ENCODE results near the gene PRKCQ. TPM values are rescaled to one million over a fixed set of nuclear protein-coding genes. Genes with fewer than 3 reads are reported as not detected.

PRKCQ gene
- total and polyA plus RNA-seq, 2 of the 8 experiments (the other 6 are each of a cell fraction or from before 2014, with no cell fraction given), result 9.1 to 22.6 TPM

DNA sequence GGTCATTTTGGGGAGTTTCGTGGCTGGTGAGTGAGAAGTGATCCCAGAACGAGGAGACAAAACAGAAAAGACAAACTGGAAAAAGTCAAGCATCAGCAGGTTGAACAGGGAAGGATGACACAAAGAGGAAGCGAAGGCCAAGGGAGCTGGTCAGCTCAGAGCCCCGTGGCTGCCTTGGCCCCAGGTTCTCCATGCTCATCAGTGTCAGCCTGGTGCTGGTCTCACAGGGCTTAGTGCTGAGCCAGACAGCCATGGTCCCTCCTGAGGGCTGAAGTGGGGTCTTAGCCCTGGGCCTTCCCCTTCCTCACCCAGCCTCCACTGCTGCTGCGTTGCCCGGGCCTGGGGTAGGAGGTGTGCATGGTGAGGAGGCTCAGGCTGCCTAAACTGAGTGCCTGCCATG is 193.7 kb downstream of the PRKCQ start (continued):
- no peak for TF ChIP-seq GABPA (IDR thresholded peaks at IDR 0.05; ENCODE audit: borderline replicate concordance, insufficient read depth, low read length)
- TF ChIP-seq, protein P1, sequence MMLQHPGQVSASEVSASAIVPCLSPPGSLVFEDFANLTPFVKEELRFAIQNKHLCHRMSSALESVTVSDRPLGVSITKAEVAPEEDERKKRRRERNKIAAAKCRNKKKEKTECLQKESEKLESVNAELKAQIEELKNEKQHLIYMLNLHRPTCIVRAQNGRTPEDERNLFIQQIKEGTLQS (IDR thresholded peaks at IDR 0.05; ENCODE audit: insufficient read depth, low read depth, low read length), result no peak
